Skeletal muscle cell (primary cell): ENCODE data around the gene ZDHHC21.

Source experiments
- DNase-seq: peaks from one replicate; pipeline ENCODE4 v3.0.0-alpha.2; 2010; ENCODE audit warnings: low read depth
- H3K4me3 ChIP-seq: 2 replicates; pipeline ENCODE4 v1.5.1; 2011; ENCODE audit warnings: low read depth, mild to moderate bottlenecking, control low read depth, low read length, moderate library complexity

The ZDHHC21 gene

GRCh38 chr9:14693251-14693861, at the start of gene ZDHHC21:
Gene ZDHHC21 (minus strand): TSS chr9:14693432. CDS start chr9:14674340, 19,092 bp downstream.
- DNase-seq = no peak
- H3K4me3 ChIP-seq = peak within 1 kb of the TSS; percentile 68

- H3K4me3 ChIP-seq = no peak overlapping the region
- DNase-seq = no peak
Measured at GRCh38 chr9:14741369-14741768, 48.1 kb upstream of the ZDHHC21 start.

- no peak for DNase-seq
Measured at GRCh38 chr9:14733133-14733532, 39.9 kb upstream of the ZDHHC21 start.

GRCh38 chr9:14731294-14731981, 38.2 kb upstream of the ZDHHC21 start:
- H3K4me3 ChIP-seq = no peak overlapping the region
- DNase-seq = no peak

More at GRCh38 chr9:14733133-14733532, 39.9 kb upstream of the ZDHHC21 start:
- no peak overlapping the region for H3K4me3 ChIP-seq

GRCh38 chr9:14730461-14730898, 37.2 kb upstream of the ZDHHC21 start:
- no peak overlapping the region for H3K4me3 ChIP-seq
- DNase-seq = no peak

- no peak for DNase-seq
Measured at GRCh38 chr9:14723301-14723700, 30.1 kb upstream of the ZDHHC21 start.

GRCh38 chr9:14722391-14723035, 29.3 kb upstream of the ZDHHC21 start, which contains the start of gene CER1:
Gene CER1 (minus strand): TSS chr9:14722733. CDS start chr9:14722672, 61 bp downstream.
- H3K4me3 ChIP-seq = no peak within 1 kb of the TSS

More at GRCh38 chr9:14723301-14723700, 30.1 kb upstream of the ZDHHC21 start:
- H3K4me3 ChIP-seq = no peak overlapping the region

GRCh38 chr9:14719231-14719923, 26.1 kb upstream of the ZDHHC21 start:
- H3K4me3 ChIP-seq = no peak overlapping the region
- DNase-seq = no peak

More at GRCh38 chr9:14722391-14723035, 29.3 kb upstream of the ZDHHC21 start, which contains the start of gene CER1:
- DNase-seq = no peak

GRCh38 chr9:14715102-14715501, 21.9 kb upstream of the ZDHHC21 start:
- DNase-seq = no peak

GRCh38 chr9:14713187-14713767, 20.0 kb upstream of the ZDHHC21 start:
- H3K4me3 ChIP-seq = no peak overlapping the region
- DNase-seq = no peak

More at GRCh38 chr9:14715102-14715501, 21.9 kb upstream of the ZDHHC21 start:
- H3K4me3 ChIP-seq = no peak overlapping the region

- H3K4me3 ChIP-seq = no peak overlapping the region
- no peak for DNase-seq
Measured at GRCh38 chr9:14710804-14711203, 17.6 kb upstream of the ZDHHC21 start.

- H3K4me3 ChIP-seq = no peak overlapping the region
- DNase-seq = no peak
Measured at GRCh38 chr9:14706530-14707140, 13.4 kb upstream of the ZDHHC21 start.

GRCh38 chr9:14705079-14705478, 11.8 kb upstream of the ZDHHC21 start:
- DNase-seq = no peak
- H3K4me3 ChIP-seq = no peak overlapping the region

- no peak overlapping the region for H3K4me3 ChIP-seq
- no peak for DNase-seq
Measured at GRCh38 chr9:14704281-14704680, 11.0 kb upstream of the ZDHHC21 start.

- no peak for DNase-seq
- no peak overlapping the region for H3K4me3 ChIP-seq
Measured at GRCh38 chr9:14702200-14702720, 9.0 kb upstream of the ZDHHC21 start.

GRCh38 chr9:14692470-14693250, 572 bp downstream of the ZDHHC21 start:
- DNase-seq = no peak

GRCh38 chr9:14690948-14691730, 2.1 kb downstream of the ZDHHC21 start:
- no peak for DNase-seq
- H3K4me3 ChIP-seq = no peak overlapping the region

More at GRCh38 chr9:14692470-14693250, 572 bp downstream of the ZDHHC21 start:
- H3K4me3 ChIP-seq = peak overlapping the region; percentile 68
